GM12864 (cell line): ENCODE data around the gene TRAPPC5.

Experiments used
- DNase-seq: peaks from one replicate; pipeline ENCODE4 v3.0.0-alpha.2; 2011; ENCODE audit warnings: low read depth
- H3K4me3 ChIP-seq: 2 replicates; pipeline ENCODE4 v1.5.1; 2011; ENCODE audit warnings: mild to moderate bottlenecking, low read depth, low read length, control low read depth
- CTCF ChIP-seq: IDR thresholded peaks from 2 replicates; pipeline ENCODE4 v1.5.1; 2011; ENCODE audit warnings: low read depth, mild to moderate bottlenecking, moderate library complexity, low read length, control low read depth, inconsistent platforms; ENCODE audit errors: missing control alignments

TRAPPC5 gene

GRCh38 chr19:7636691-7637373 is 43.8 kb upstream of the TRAPPC5 start, which contains the start of gene STXBP2:
Gene STXBP2 (plus strand): TSS chr19:7637110. CDS start chr19:7637150, 40 bp downstream.
- peak within 1 kb of the TSS; percentile 89 for H3K4me3 ChIP-seq
- peak; percentile 49 for DNase-seq
- TF ChIP-seq CTCF, result peak; percentile 19

GRCh38 chr19:7637374-7638256 is 43.0 kb upstream of the TRAPPC5 start:
- DNase-seq, result no peak
- no peak for TF ChIP-seq CTCF
- peak overlapping the region; percentile 89 for H3K4me3 ChIP-seq

GRCh38 chr19:7638802-7639465 is 41.7 kb upstream of the TRAPPC5 start:
- no peak for DNase-seq
- TF ChIP-seq CTCF, result no peak
- H3K4me3 ChIP-seq, result no peak overlapping the region

GRCh38 chr19:7639863-7640348 is 40.7 kb upstream of the TRAPPC5 start:
- no peak overlapping the region for H3K4me3 ChIP-seq
- no peak for TF ChIP-seq CTCF
- DNase-seq, result no peak

GRCh38 chr19:7640803-7641202 is 39.8 kb upstream of the TRAPPC5 start:
- TF ChIP-seq CTCF, result no peak
- no peak for DNase-seq

GRCh38 chr19:7641290-7642276 is 39.0 kb upstream of the TRAPPC5 start:
- no peak for DNase-seq
- no peak overlapping the region for H3K4me3 ChIP-seq
- no peak for TF ChIP-seq CTCF

More at GRCh38 chr19:7640803-7641202, 39.8 kb upstream of the TRAPPC5 start:
- no peak overlapping the region for H3K4me3 ChIP-seq
